ENCODE measurements around the gene LTF. TPM values are rescaled to one million over a fixed set of nuclear protein-coding genes. Genes with fewer than 3 reads are reported as not detected.

The LTF gene
- total and polyA plus RNA-seq, 9 of the 15 experiments (the other 6 are each of a cell fraction or from before 2014, with no cell fraction given): 0.07 TPM; not detected in 8

- TF ChIP-seq ZBTB26 (CRISPR knock-in tag; IDR thresholded peaks at IDR 0.05) (no peak), IRF2 (CRISPR knock-in tag; IDR thresholded peaks at IDR 0.05) (no peak), DNMT1 (IDR thresholded peaks at IDR 0.05) (no peak), KLF10 (CRISPR knock-in tag; IDR thresholded peaks at IDR 0.05) (no peak), ZNF174 (CRISPR knock-in tag; IDR thresholded peaks at IDR 0.05) (no peak), PKNOX1 (IDR thresholded peaks at IDR 0.05) (no peak), PBX2 (CRISPR knock-in tag; IDR thresholded peaks at IDR 0.05; ENCODE audit: low read depth) (no peak), PBX2 (tag; conservative IDR thresholded peaks at IDR 0.05; ENCODE audit: low read depth) (no peak), SMARCE1 (IDR thresholded peaks at IDR 0.05) (no peak), TAF1 (IDR thresholded peaks at IDR 0.05; ENCODE audit: control insufficient read depth, extremely low read depth, insufficient read depth, low read length, severe bottlenecking) (no peak), L3MBTL2 (IDR thresholded peaks at IDR 0.05) (peak; percentile 54; the same call in 1 of the 2 replicates), E2F3 (CRISPR knock-in tag; IDR thresholded peaks at IDR 0.05) (no peak), EP300 (IDR thresholded peaks at IDR 0.05; ENCODE audit: low read length) (peak; percentile 10; the same call in 1 of the 2 replicates), MAZ (CRISPR knock-in tag; conservative IDR thresholded peaks at IDR 0.05 in 1 of 2, IDR thresholded peaks at IDR 0.05 in 1 of 2) (peak; percentile 7 to 16; a peak in 1 of 4 replicates), HDAC8 (tag; IDR thresholded peaks at IDR 0.05) (peak; percentile 64; the same call in 1 of the 2 replicates), YBX1 (IDR thresholded peaks at IDR 0.05) (no peak), AFF1 (IDR thresholded peaks at IDR 0.05; ENCODE audit: low read depth in 1 of 2, partially characterized antibody in 2 of 2) (no peak)
- TF ChIP-seq, protein P1, sequence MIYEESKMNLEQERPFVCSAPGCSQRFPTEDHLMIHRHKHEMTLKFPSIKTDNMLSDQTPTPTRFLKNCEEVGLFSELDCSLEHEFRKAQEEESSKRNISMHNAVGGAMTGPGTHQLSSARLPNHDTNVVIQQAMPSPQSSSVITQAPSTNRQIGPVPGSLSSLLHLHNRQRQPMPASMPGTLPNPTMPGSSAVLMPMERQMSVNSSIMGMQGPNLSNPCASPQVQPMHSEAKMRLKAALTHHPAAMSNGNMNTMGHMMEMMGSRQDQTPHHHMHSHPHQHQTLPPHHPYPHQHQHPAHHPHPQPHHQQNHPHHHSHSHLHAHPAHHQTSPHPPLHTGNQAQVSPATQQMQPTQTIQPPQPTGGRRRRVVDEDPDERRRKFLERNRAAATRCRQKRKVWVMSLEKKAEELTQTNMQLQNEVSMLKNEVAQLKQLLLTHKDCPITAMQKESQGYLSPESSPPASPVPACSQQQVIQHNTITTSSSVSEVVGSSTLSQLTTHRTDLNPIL (CRISPR knock-in tag; IDR thresholded peaks at IDR 0.05): no peak
Observed at GRCh38 chr3:46509661-46510187, 45.0 kb upstream of the LTF start (continued).

Data from K562 (cell line).